Suprapubic skin (tissue), 4 donors: ENCODE measurements around the gene MPV17L. TPM values are rescaled to one million over a fixed set of nuclear protein-coding genes. Genes with fewer than 3 reads are reported as not detected.
"Not testable (repeated sequence)": the region's sequence is repeated elsewhere in the genome, so short reads cannot be mapped to it uniquely, and the experiment has no call there.

Source experiments
- DNase-seq, 2 donors: peaks; one replicate each; pipeline ENCODE4 v3.0.0-alpha.2; 2019; ENCODE audit warnings: low spot score in 2 of 2
- H3K27ac ChIP-seq: fragments of 200-600 bp; sonication (generic); one replicate; pipeline ENCODE4 v1.5.1; 2019
- H3K27me3 ChIP-seq: fragments of 200-600 bp; sonication (generic); one replicate; pipeline ENCODE4 v1.5.1; 2019
- H3K36me3 ChIP-seq: fragments of 200-600 bp; sonication (generic); one replicate; pipeline ENCODE4 v1.5.1; 2019
- H3K4me1 ChIP-seq: fragments of 200-600 bp; sonication (generic); one replicate; pipeline ENCODE4 v1.5.1; 2019
- H3K4me3 ChIP-seq: fragments of 200-600 bp; sonication (generic); one replicate; pipeline ENCODE4 v1.5.1; 2019; ENCODE audit warnings: mild to moderate bottlenecking
- H3K9me3 ChIP-seq: fragments of 200-600 bp; sonication (generic); one replicate; pipeline ENCODE4 v1.5.1; 2019
- CTCF ChIP-seq, 2 donors: fragments of 200-600 bp in 1 of 2; fragments of 450-650 bp in 1 of 2; sonication (generic) in 1 of 2; IDR thresholded peaks; one replicate each; pipeline ENCODE4 v1.5.1; 2016 to 2019; ENCODE audit warnings: antibody characterized with exemption in 2 of 2, mild to moderate bottlenecking in 1 of 2, moderate library complexity in 1 of 2
- EP300 ChIP-seq: sonication (generic); formaldehyde crosslinking; IDR thresholded peaks from one replicate; pipeline ENCODE4 v1.6.1; 2017; ENCODE audit warnings: antibody characterized with exemption
- POLR2A ChIP-seq, 2 donors: fragments of 450-650 bp; IDR thresholded peaks; one replicate each; pipeline ENCODE4 v1.6.1; 2017; ENCODE audit warnings: antibody characterized with exemption in 2 of 2, mild to moderate bottlenecking in 2 of 2, moderate library complexity in 2 of 2
- POLR2AphosphoS5 ChIP-seq, 3 donors: sonication (generic); formaldehyde crosslinking; IDR thresholded peaks; one replicate each; pipeline ENCODE4 v1.6.1; 2017; ENCODE audit warnings: antibody characterized with exemption in 3 of 3
- WGBS: methylation state at CpG from one replicate; pipeline ENCODE4 v1.1.5; 2018; 5-methylcytosine and 5-hydroxymethylcytosine counted together
- total RNA-seq, 4 donors: library from RNA; depleted of rRNA; stranded (reverse); fragments of >200 nt; gene quantifications; one replicate each; pipeline ENCODE4 v1.1.0, GENCODE V29; 2016

Gene MPV17L
- total RNA-seq, 4 donors from 2014 or later = 3.9 to 15.8 (median 11.0) TPM

- 75% methylated on average over 10 of the region's 10 CpGs for WGBS
- Histone ChIP-seq H3K4me3 (no peak overlapping the region), H3K27ac (no peak overlapping the region), H3K27me3 (no peaks in the 10 kb centered on the region), H3K9me3 (no peaks in the 10 kb centered on the region), H3K36me3 (no peaks in the 10 kb centered on the region), H3K4me1 (no peaks in the 10 kb centered on the region)
- TF ChIP-seq POLR2AphosphoS5 (IDR thresholded peaks at IDR 0.05) = no peak
- no peak for TF ChIP-seq EP300
- TF ChIP-seq CTCF (IDR thresholded peaks at IDR 0.05) = no peak
- no peak for TF ChIP-seq POLR2A (IDR thresholded peaks at IDR 0.05)
- DNase-seq = no peak
These were observed 55.7 kb downstream of the MPV17L start for GRCh38 chr16:15451098-15451731.

GRCh38 chr16:15452246-15452855, 56.8 kb downstream of the MPV17L start:
- TF ChIP-seq POLR2AphosphoS5 (IDR thresholded peaks at IDR 0.05) = no peak
- no peak for TF ChIP-seq EP300
- no peak for TF ChIP-seq CTCF (IDR thresholded peaks at IDR 0.05)
- TF ChIP-seq POLR2A (IDR thresholded peaks at IDR 0.05) = no peak
- no peaks in the 10 kb centered on the region for H3K27me3 ChIP-seq
- no peak for DNase-seq
- H3K27ac ChIP-seq = no peak overlapping the region
- 68% methylated on average over 8 of the region's 8 CpGs for WGBS
- H3K9me3 ChIP-seq = no peaks in the 10 kb centered on the region
- H3K36me3 ChIP-seq = no peaks in the 10 kb centered on the region
- no peak overlapping the region for H3K4me3 ChIP-seq
- no peaks in the 10 kb centered on the region for H3K4me1 ChIP-seq

GRCh38 chr16:15453296-15453695, 57.7 kb downstream of the MPV17L start:
- 93% methylated on average over 7 of the region's 7 CpGs for WGBS
- not testable (repeated sequence) for H3K27ac ChIP-seq, DNase-seq, H3K27me3 ChIP-seq, H3K4me3 ChIP-seq, H3K36me3 ChIP-seq, H3K4me1 ChIP-seq, H3K9me3 ChIP-seq

- not testable (repeated sequence) for H3K27me3 ChIP-seq, H3K4me1 ChIP-seq, DNase-seq, H3K27ac ChIP-seq, H3K9me3 ChIP-seq, H3K36me3 ChIP-seq, H3K4me3 ChIP-seq
- WGBS = 96% methylated on average over 11 of the region's 11 CpGs
These were observed 59.4 kb downstream of the MPV17L start for GRCh38 chr16:15454933-15455332.

GRCh38 chr16:15457400-15457799, 61.8 kb downstream of the MPV17L start:
- no peaks in the 10 kb centered on the region for H3K4me1 ChIP-seq
- no peaks in the 10 kb centered on the region for H3K36me3 ChIP-seq
- no peaks in the 10 kb centered on the region for H3K27me3 ChIP-seq
- DNase-seq = no peak
- WGBS = 86% methylated on average over 3 of the region's 3 CpGs
- no peak overlapping the region for H3K4me3 ChIP-seq
- H3K27ac ChIP-seq = no peak overlapping the region
- TF ChIP-seq EP300 = no peak
- TF ChIP-seq POLR2A (IDR thresholded peaks at IDR 0.05) = no peak
- no peak for TF ChIP-seq CTCF (IDR thresholded peaks at IDR 0.05)
- TF ChIP-seq POLR2AphosphoS5 (IDR thresholded peaks at IDR 0.05) = no peak
- no peaks in the 10 kb centered on the region for H3K9me3 ChIP-seq

- Histone ChIP-seq H3K4me3 (no peak overlapping the region), H3K36me3 (no peaks in the 10 kb centered on the region), H3K27me3 (no peaks in the 10 kb centered on the region), H3K4me1 (no peaks in the 10 kb centered on the region), H3K27ac (no peak overlapping the region), H3K9me3 (no peaks in the 10 kb centered on the region)
- DNase-seq = no peak
- TF ChIP-seq POLR2A (IDR thresholded peaks at IDR 0.05) (no peak), EP300 (no peak), POLR2AphosphoS5 (IDR thresholded peaks at IDR 0.05) (no peak), CTCF (IDR thresholded peaks at IDR 0.05) (no peak)
- WGBS = 67% methylated on average over 4 of the region's 4 CpGs
These were observed 62.4 kb downstream of the MPV17L start for GRCh38 chr16:15457958-15458357.
